Measurements from ENCODE around the gene ZNF493.

- no peak for TF ChIP-seq CTCF (IDR thresholded peaks at IDR 0.05)
- TF ChIP-seq POLR2A (IDR thresholded peaks at IDR 0.05) = no peak
- TF ChIP-seq POLR2AphosphoS5 (IDR thresholded peaks at IDR 0.05; ENCODE audit: insufficient read depth in 1 of 2, low read depth in 1 of 2) = no peak
Observed at GRCh38 chr19:21463449-21464105, 66.6 kb downstream of the ZNF493 start.

Measured in vagina (tissue), 2 donors.